ENCODE measurements around the gene ANO6.

Gene ANO6

GRCh38 chr12:45209784-45210183 is 6.1 kb upstream of the ANO6 start:
- DNase-seq (ENCODE audit: low read depth, low spot score) = no peak

DNA sequence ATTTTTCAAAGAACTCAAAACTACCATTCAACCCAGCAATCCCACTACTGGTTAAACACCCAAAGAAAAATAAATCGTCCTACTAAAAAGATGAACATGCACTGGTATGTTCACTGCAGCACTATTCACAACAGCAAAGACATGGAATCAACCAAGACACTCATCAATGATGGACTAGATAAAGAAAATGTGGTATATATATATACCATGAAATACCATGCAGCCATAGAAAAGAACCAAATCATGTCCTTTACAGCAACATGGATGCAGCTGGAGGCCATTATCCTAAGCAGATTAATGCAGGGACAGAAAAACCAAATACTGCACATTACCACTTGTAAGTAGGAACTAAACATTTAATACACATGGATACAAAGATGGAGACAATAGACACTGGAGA is 3.8 kb upstream of the ANO6 start:
- no peak for DNase-seq (ENCODE audit: low read depth, low spot score)

- DNase-seq (ENCODE audit: low read depth, low spot score) = no peak
Measured at GRCh38 chr12:45213107-45213506, 2.8 kb upstream of the ANO6 start.

GRCh38 chr12:45214071-45214470 is 1.8 kb upstream of the ANO6 start:
- DNase-seq (ENCODE audit: low read depth, low spot score) = no peak

- DNase-seq (ENCODE audit: low read depth, low spot score) = no peak
Measured at GRCh38 chr12:45214749-45215418, 1.0 kb upstream of the ANO6 start.

DNA sequence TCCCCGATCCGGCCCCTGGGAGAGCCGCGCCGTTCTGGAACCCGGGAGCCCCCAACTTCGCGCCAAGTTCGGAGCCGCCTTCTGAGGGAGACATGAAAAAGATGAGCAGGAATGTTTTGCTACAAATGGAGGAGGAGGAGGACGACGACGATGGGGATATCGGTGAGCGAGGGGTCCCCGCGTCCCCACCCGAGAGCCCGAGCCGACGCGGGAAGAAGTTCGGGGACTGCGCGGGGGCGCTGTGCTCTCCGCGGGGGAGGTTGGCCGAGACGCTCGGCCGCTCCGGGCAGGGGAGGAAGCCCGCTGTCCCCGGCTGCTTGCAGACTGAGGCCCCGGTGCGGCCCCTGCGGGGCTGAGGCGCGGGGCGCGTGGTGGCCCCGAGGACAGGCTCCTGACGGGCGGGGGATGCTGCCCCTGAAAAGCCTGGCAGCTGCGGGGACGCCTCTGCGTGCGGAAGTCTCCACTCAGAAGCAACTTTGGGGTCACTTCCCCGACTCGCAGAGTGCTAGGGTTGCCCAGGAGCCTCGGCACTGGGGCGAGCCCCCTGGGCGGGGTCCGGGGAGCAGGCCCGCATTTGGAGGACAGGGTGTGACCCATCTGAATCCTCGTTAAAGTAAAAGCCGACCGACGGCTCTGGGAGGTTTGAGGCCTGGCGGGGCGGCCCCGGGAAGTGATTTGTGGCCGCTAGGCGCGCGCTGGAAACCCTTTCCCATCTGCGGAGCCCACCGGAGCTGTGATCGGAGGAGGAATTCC is 511 bp downstream of the ANO6 start:
- no peak for DNase-seq (ENCODE audit: low read depth, low spot score)

- DNase-seq (ENCODE audit: low read depth, low spot score) = no peak
Measured at GRCh38 chr12:45216983-45217485, 1.1 kb downstream of the ANO6 start.

DNA sequence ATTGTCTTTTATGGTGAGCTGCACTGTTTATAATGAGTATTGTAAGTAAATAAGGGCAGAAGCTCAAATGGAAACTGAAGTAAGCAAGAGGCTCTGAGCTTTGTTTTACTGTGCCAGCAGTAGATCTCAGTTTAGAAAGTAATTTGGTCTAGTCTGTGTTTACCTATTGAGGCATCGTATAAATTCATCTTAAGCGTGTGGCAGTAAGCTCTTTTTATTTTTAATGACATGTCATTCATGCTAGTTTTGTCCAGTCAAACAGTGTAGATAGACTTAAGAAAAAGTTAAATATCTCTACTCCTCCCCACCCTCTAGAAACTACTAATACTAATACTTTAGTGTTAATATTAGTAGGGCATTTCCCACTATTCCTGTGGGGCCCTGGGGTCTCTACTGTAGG is 2.0 kb downstream of the ANO6 start:
- DNase-seq (ENCODE audit: low read depth, low spot score) = no peak

GRCh38 chr12:45219621-45220020 is 3.7 kb downstream of the ANO6 start:
- DNase-seq (ENCODE audit: low read depth, low spot score) = no peak

GRCh38 chr12:45220363-45220931 is 4.6 kb downstream of the ANO6 start:
- DNase-seq (ENCODE audit: low read depth, low spot score) = no peak

DNA sequence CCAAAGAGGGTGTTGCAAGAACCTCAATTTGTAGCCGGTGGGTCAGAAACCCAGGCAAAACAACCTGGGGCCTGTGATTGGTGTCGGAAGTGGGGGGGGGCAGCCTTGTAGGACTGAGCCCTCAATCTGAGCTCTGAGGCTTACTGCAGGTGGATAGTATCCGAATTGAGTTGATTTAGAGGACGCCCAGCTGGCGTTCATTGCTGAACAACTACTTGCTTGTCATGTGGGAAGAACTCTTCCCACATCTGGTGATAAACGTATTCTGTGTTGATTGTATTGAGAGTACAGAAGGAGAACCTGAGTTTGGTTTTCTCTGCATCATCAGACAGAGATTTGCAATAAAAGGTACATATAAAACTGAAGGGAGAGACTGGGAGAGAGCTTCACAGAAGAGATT is 5.1 kb downstream of the ANO6 start:
- DNase-seq (ENCODE audit: low read depth, low spot score) = no peak

- no peak for DNase-seq (ENCODE audit: low read depth, low spot score)
Measured at GRCh38 chr12:45223868-45224267, 8.0 kb downstream of the ANO6 start.

DNA sequence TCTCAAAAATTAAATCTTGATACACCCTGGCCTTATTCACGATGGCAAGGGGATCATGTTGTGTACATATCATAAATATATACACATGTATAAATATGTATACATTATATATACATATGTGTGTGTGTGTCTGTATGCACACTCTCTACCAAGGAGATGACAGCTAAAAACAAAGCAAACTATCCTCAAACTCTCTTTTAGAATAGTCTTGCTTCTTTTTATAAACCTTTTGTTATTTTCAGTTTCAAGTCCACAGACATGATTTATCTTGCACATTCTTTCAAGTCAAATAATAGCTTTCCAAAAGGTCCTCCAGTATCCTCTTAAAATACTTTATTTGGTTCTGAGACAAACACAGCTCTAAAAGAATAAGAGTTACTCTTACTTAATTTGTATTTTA is 8.4 kb downstream of the ANO6 start:
- no peak for DNase-seq (ENCODE audit: low read depth, low spot score)

GRCh38 chr12:45226021-45226420 is 10.1 kb downstream of the ANO6 start:
- DNase-seq (ENCODE audit: low read depth, low spot score) = no peak

DNA sequence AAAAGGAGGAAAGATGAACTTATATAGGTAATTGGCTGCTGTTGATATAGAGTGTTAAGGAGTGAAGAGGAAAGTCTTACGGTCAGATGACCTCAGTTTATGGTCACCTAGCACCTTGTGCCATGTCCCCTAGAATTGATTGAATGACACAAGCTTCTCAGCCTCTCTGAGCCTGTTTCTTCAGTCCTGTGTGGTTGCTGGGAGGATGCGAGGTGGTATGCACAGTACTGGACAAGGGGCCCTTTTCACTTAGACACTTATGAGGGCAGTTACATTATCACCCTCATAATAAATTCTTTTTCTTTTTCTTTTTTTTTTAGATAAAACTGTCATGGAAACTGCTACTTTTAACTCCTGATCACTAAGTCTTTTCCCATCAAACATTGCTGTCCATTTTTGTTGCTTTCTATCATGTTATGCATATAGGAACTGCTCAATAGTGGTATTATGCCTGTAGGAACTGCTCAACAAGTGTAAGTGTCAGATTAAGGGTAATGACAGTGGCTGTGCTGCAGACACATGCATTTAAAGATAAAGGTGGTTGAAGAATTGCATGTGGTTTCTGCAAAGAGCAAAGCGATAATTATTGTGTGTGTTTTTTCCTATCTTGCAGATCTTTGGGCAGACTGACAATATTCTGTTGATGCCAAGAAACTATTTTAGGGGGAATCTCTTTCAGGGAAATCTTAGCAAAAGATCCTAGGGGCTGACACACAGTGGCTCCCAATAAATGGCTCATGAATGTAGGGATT is 11.6 kb downstream of the ANO6 start:
- no peak for DNase-seq (ENCODE audit: low read depth, low spot score)

GRCh38 chr12:45231515-45232145 is 15.7 kb downstream of the ANO6 start:
- DNase-seq (ENCODE audit: low read depth, low spot score) = no peak

- no peak for DNase-seq (ENCODE audit: low read depth, low spot score)
Measured at GRCh38 chr12:45232146-45232755, 16.4 kb downstream of the ANO6 start.

DNA sequence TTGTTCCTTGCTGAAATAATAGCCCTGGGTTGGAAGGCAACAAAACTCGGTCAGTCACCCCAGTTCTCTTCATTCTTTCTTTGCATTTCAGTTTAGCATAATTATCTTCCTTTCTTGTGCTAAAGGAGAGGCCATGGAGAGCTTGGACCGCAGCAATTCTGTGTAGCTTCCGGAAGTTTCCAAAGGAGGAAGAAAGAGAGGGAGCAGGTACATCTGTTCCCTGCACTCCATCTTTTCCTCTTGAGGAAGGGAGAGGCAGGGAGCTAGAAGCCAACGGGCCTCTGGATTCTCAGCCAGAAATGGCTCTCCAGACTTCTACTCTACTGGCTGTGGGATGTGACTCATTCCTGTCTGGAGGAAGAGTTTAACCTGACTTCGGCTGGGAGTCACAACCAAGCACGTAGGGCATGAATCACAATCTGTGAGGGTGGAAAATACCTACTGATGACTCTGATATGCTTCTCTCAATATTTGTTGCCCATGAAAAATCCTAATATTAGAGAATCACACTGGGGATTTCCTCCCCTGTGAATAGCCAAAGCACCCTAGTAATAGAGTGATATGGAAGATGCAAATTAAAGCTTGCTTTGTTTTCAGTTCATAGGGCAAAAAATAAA is 17.0 kb downstream of the ANO6 start:
- DNase-seq (ENCODE audit: low read depth, low spot score) = no peak

DNA sequence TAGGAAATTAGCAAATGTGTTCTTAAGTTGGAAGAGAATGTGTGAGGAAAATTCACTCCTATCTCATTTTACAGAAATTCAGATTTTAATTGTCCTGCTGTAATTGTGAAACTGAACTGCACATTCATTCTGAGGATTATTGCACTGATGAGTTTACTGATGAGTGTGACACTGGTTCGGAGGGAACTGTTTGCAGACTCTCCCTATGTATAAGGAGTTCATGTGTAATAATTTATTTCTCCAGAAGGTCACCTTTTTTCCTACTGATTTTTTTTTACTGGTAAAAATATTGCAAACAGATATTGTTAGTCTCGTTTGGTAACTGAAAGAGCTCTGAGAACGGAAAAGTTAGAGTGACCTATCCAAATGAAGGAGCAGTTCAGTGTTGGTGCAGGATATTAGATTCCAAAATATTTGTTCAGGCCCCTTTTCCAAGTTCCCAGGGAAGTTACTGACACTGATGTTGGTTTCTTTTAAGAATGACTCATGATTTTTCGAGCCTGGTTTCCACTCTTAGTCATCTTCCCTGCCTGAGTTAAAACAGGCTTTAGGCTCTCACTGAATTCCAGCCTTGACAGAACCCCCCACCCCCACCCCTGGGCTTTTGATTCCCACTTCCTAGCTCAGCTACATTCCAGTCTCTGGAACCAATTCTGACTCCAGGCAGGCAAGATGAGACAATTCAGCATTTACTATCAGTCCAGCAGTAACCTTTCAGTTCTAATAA is 18.4 kb downstream of the ANO6 start:
- peak; percentile 91 for DNase-seq (ENCODE audit: low read depth, low spot score)
